Parathyroid adenoma (tissue), 2 donors: Measurements from ENCODE around the gene KANK4.

Source experiments
- H2AFZ ChIP-seq: fragments of 300-600 bp; sonication (generic); one replicate; pipeline ENCODE4 v1.7.0; 2017; ENCODE audit warnings: antibody characterized with exemption, mild to moderate bottlenecking
- H3K27ac ChIP-seq: fragments of 300-600 bp; sonication (generic); one replicate; pipeline ENCODE4 v1.7.0; 2017
- H3K27me3 ChIP-seq: fragments of 300-600 bp; sonication (generic); one replicate; pipeline ENCODE4 v1.7.0; 2017; ENCODE audit warnings: low read length; ENCODE audit not compliant: control insufficient read depth, insufficient read depth
- H3K36me3 ChIP-seq: fragments of 300-600 bp; sonication (generic); one replicate; pipeline ENCODE4 v1.7.0; 2017; ENCODE audit warnings: low read length; ENCODE audit not compliant: control insufficient read depth, insufficient read depth
- H3K4me1 ChIP-seq: fragments of 300-600 bp; sonication (generic); one replicate; pipeline ENCODE4 v1.7.0; 2017; ENCODE audit warnings: control low read depth
- H3K4me2 ChIP-seq: fragments of 300-600 bp; sonication (generic); one replicate; pipeline ENCODE4 v1.7.0; 2017; ENCODE audit warnings: low read length
- H3K4me3 ChIP-seq: fragments of 300-600 bp; sonication (generic); one replicate; pipeline ENCODE4 v1.7.0; 2017; ENCODE audit warnings: low read depth, low read length
- H3K79me2 ChIP-seq: fragments of 300-600 bp; sonication (generic); one replicate; pipeline ENCODE4 v1.7.0; 2017; ENCODE audit warnings: control low read depth
- H3K9ac ChIP-seq: fragments of 300-600 bp; sonication (generic); one replicate; pipeline ENCODE4 v1.7.0; 2017; ENCODE audit warnings: mild to moderate bottlenecking
- H3K9me3 ChIP-seq: fragments of 300-600 bp; sonication (generic); one replicate; pipeline ENCODE4 v1.7.0; 2017; ENCODE audit warnings: low read length; ENCODE audit not compliant: control insufficient read depth
- CTCF ChIP-seq: fragments of 300-600 bp; sonication (generic); IDR thresholded peaks from one replicate; pipeline ENCODE4 v1.7.0; 2017; ENCODE audit warnings: antibody characterized with exemption, mild to moderate bottlenecking
- donor health status: primary hyperparathyroidism.

Gene KANK4

GRCh38 chr1:62194651-62195544 lies 124.3 kb downstream of the KANK4 start, which contains the start of gene L1TD1:
TSS of gene L1TD1 (plus strand) at chr1:62194849. CDS start at chr1:62206629, 11,780 bp downstream.
- Histone ChIP-seq H3K79me2 (no peaks in the 10 kb centered on the region), H3K4me2 (no peak within 1 kb of the TSS), H3K9ac (no peak within 1 kb of the TSS), H2AFZ (no peak within 1 kb of the TSS), H3K36me3 (no peaks in the 10 kb centered on the region), H3K27me3 (no peaks in the 10 kb centered on the region), H3K4me1 (no peaks in the 10 kb centered on the region), H3K9me3 (no peaks in the 10 kb centered on the region), H3K4me3 (no peak within 1 kb of the TSS), H3K27ac (no peak within 1 kb of the TSS)
- no peak for TF ChIP-seq CTCF

GRCh38 chr1:62188111-62188510 lies 131.1 kb downstream of the KANK4 start:
- no peak overlapping the region for H3K4me3 ChIP-seq
- H3K79me2 ChIP-seq = no peaks in the 10 kb centered on the region
- no peaks in the 10 kb centered on the region for H3K36me3 ChIP-seq
- H3K9me3 ChIP-seq = no peaks in the 10 kb centered on the region
- no peak overlapping the region for H3K27ac ChIP-seq
- H2AFZ ChIP-seq = no peak overlapping the region
- no peak for TF ChIP-seq CTCF
- no peaks in the 10 kb centered on the region for H3K4me1 ChIP-seq
- H3K4me2 ChIP-seq = no peak overlapping the region
- H3K9ac ChIP-seq = no peak overlapping the region
- no peaks in the 10 kb centered on the region for H3K27me3 ChIP-seq

GRCh38 chr1:62187548-62187947 lies 131.7 kb downstream of the KANK4 start:
- H3K27me3 ChIP-seq = no peaks in the 10 kb centered on the region
- TF ChIP-seq CTCF = no peak
- H3K27ac ChIP-seq = no peak overlapping the region
- H3K9ac ChIP-seq = no peak overlapping the region
- no peaks in the 10 kb centered on the region for H3K36me3 ChIP-seq
- H3K4me1 ChIP-seq = no peaks in the 10 kb centered on the region
- no peak overlapping the region for H3K4me3 ChIP-seq
- no peak overlapping the region for H3K4me2 ChIP-seq
- H3K9me3 ChIP-seq = no peaks in the 10 kb centered on the region
- no peaks in the 10 kb centered on the region for H3K79me2 ChIP-seq
- no peak overlapping the region for H2AFZ ChIP-seq
